OCI-LY1 (cell line): Measurements from ENCODE around the gene ANKRD52.

Source experiments
- H2AFZ ChIP-seq: fragments of 200-600 bp; sonication (generic), shearing (Covaris generic); 2 replicates; pipeline ENCODE4 v1.6.0; 2014; ENCODE audit warnings: antibody characterized with exemption, mild to moderate bottlenecking, low read length
- H3F3A ChIP-seq: fragments of 200-600 bp; sonication (generic), shearing (Covaris generic); 2 replicates; pipeline ENCODE4 v1.6.0; 2014; ENCODE audit warnings: mild to moderate bottlenecking, antibody characterized with exemption, low read length, moderate library complexity; ENCODE audit not compliant: insufficient read depth
- H3K27ac ChIP-seq: fragments of 200-600 bp; sonication (generic); 2 replicates; pipeline ENCODE4 v1.5.1; 2014; ENCODE audit warnings: low read length, mixed run types, mild to moderate bottlenecking, low read depth; ENCODE audit not compliant: poor library complexity, severe bottlenecking
- H3K27me3 ChIP-seq: fragments of 200-600 bp; sonication (generic); 2 replicates; pipeline ENCODE4 v1.6.0; 2014; ENCODE audit warnings: antibody characterized with exemption, mild to moderate bottlenecking, low read length, moderate library complexity; ENCODE audit not compliant: insufficient read depth
- H3K36me3 ChIP-seq: fragments of 200-600 bp; sonication (generic); 2 replicates; pipeline ENCODE4 v1.6.1; 2014; ENCODE audit warnings: mild to moderate bottlenecking, antibody characterized with exemption, low read length, moderate library complexity, mixed read lengths; ENCODE audit not compliant: insufficient read depth
- H3K4me1 ChIP-seq: fragments of 200-600 bp; sonication (generic); 2 replicates; pipeline ENCODE4 v1.5.1; 2014; ENCODE audit warnings: mild to moderate bottlenecking, low read length, moderate library complexity; ENCODE audit not compliant: insufficient read depth, severe bottlenecking
- H3K4me2 ChIP-seq: fragments of 200-600 bp; sonication (generic), shearing (Covaris generic); 2 replicates; pipeline ENCODE4 v1.6.1; 2014; ENCODE audit warnings: low read length
- H3K4me3 ChIP-seq: fragments of 200-600 bp; sonication (generic); 2 replicates; pipeline ENCODE4 v1.5.1; 2014; ENCODE audit warnings: low read length, low read depth, mild to moderate bottlenecking, mixed read lengths; ENCODE audit not compliant: poor library complexity, severe bottlenecking
- H3K79me2 ChIP-seq: fragments of 200-600 bp; shearing (Covaris generic); 2 replicates; pipeline ENCODE4 v1.6.1; 2016; ENCODE audit warnings: mixed run types, low read length, mixed read lengths; ENCODE audit not compliant: insufficient read depth
- H3K9ac ChIP-seq: fragments of 200-600 bp; sonication (generic), shearing (Covaris generic); 2 replicates; pipeline ENCODE4 v1.6.1; 2014; ENCODE audit warnings: mild to moderate bottlenecking, low read length, mixed read lengths
- H3K9me2 ChIP-seq: fragments of 200-600 bp; sonication (generic), shearing (Covaris generic); 2 replicates; pipeline ENCODE4 v1.6.1; 2014; ENCODE audit warnings: low read depth, mild to moderate bottlenecking, low read length, mixed read lengths
- H3K9me3 ChIP-seq: fragments of 200-600 bp; shearing (Covaris generic); 2 replicates; pipeline ENCODE4 v1.6.1; 2014; ENCODE audit warnings: low read length, mixed read lengths
- H4K20me1 ChIP-seq: fragments of 200-600 bp; sonication (generic), shearing (Covaris generic); 2 replicates; pipeline ENCODE4 v1.6.0; 2016; ENCODE audit warnings: mild to moderate bottlenecking, low read length; ENCODE audit not compliant: insufficient read depth
- EZH2 ChIP-seq: fragments of 200-600 bp; sonication (generic), shearing (Covaris generic); IDR thresholded peaks from 2 replicates; pipeline ENCODE4 v1.8.0; 2017; ENCODE audit warnings: borderline replicate concordance, mixed run types, mild to moderate bottlenecking, antibody characterized with exemption, low read length, moderate library complexity, mixed read lengths
- TF ChIP-seq, protein P1 (sequence below): fragments of 200-600 bp; sonication (generic), shearing (Covaris generic); IDR thresholded peaks from 2 replicates; pipeline ENCODE4 v1.5.1; 2017; ENCODE audit warnings: mild to moderate bottlenecking, antibody characterized with exemption, low read length, moderate library complexity, mixed read lengths

ANKRD52 gene

DNA sequence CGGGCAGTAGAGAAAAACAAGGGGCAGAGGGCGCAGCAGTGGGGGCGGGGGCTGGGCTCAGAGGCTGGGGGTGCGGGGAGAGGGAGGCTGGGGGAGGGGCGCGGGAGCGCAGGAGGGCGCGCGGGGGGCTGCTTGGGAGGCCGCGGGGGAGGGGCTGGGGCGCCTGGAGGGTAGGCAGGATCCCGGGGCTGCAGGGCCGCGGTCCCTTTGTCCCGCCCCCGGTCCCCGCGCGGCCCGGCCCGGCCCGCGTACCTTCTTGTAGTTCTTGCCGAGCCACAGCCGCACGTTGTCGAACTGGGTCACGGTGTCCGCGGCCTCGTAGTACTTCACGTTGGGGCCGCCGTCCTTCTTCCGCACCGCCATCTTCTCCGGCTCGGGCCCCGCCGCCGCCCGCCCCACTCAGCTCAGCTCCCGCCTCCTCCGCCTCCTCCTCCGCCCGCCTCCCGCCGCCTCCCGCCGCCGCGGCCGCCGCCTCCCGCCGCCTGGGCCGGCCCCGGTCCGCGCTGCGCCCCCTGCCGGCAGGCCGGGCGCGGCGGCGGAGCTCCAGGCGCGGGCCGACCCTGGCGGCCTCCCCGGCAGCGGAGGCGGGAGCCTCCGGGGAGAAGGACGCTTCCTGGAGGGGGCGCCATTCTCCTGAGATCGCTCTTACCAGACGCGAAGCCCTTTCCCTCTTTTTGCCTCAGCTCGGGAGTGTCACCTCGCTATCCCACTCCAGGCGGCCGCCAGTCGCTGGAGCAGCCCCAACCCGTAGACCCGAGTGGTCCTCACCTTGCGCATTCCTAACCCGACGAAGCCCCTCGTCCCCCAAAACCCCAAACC lies 68.9 kb downstream of the ANKRD52 start, which contains the start of gene SMARCC2:
Gene SMARCC2, minus strand, starts transcription at position 385 of the 819 bp plus-strand sequence. Its CDS starts 22 bp downstream, at position 363.
- Histone ChIP-seq H3K79me2 (peaks cover 24% of the 10 kb centered on the region), H3F3A (peaks cover 9% of the 10 kb centered on the region; the same call in 1 of the 2 replicates), H3K36me3 (peaks cover 32% of the 10 kb centered on the region), H3K9me3 (no peaks in the 10 kb centered on the region), H3K4me2 (peak within 1 kb of the TSS; percentile 100), H3K9me2 (no peaks in the 10 kb centered on the region), H3K27me3 (no peaks in the 10 kb centered on the region), H4K20me1 (no peaks in the 10 kb centered on the region), H2AFZ (peak within 1 kb of the TSS; percentile 39; the same call in 1 of the 2 replicates), H3K27ac (peak within 1 kb of the TSS; percentile 78), H3K4me1 (peaks cover 36% of the 10 kb centered on the region), H3K9ac (peak within 1 kb of the TSS; percentile 98), H3K4me3 (peak within 1 kb of the TSS; percentile 98)
- TF ChIP-seq EZH2 = no peak
- TF ChIP-seq, protein P1, sequence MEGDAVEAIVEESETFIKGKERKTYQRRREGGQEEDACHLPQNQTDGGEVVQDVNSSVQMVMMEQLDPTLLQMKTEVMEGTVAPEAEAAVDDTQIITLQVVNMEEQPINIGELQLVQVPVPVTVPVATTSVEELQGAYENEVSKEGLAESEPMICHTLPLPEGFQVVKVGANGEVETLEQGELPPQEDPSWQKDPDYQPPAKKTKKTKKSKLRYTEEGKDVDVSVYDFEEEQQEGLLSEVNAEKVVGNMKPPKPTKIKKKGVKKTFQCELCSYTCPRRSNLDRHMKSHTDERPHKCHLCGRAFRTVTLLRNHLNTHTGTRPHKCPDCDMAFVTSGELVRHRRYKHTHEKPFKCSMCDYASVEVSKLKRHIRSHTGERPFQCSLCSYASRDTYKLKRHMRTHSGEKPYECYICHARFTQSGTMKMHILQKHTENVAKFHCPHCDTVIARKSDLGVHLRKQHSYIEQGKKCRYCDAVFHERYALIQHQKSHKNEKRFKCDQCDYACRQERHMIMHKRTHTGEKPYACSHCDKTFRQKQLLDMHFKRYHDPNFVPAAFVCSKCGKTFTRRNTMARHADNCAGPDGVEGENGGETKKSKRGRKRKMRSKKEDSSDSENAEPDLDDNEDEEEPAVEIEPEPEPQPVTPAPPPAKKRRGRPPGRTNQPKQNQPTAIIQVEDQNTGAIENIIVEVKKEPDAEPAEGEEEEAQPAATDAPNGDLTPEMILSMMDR = peak; percentile 68

DNA sequence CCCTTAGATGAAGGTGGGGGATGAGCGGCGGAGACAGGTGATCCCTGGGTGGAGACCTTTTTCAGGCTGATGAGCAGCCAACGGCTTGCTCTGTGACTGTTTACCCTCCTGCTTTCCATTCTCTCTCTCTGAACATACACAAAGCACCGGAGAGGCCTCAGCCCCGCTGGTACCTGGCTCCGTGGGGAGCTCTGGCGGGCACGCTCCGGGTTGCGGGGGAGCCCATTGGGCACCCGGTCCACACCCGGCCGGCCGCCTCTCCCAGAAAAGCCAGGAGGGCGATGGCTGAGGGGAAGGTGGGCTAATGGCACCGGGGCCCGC lies 69.4 kb downstream of the ANKRD52 start:
- H3K4me3 ChIP-seq = peak overlapping the region; percentile 98
- H3F3A ChIP-seq = peaks cover 9% of the 10 kb centered on the region; the same call in 1 of the 2 replicates
- H3K9ac ChIP-seq = peak overlapping the region; percentile 95
- H3K9me3 ChIP-seq = no peaks in the 10 kb centered on the region
- peak overlapping the region; percentile 57 for H3K27ac ChIP-seq
- H3K9me2 ChIP-seq = no peaks in the 10 kb centered on the region
- H3K4me2 ChIP-seq = peak overlapping the region; percentile 94
- H3K27me3 ChIP-seq = no peaks in the 10 kb centered on the region
- no peak for TF ChIP-seq EZH2
- TF ChIP-seq, protein P1 = no peak
- no peaks in the 10 kb centered on the region for H4K20me1 ChIP-seq
- H3K36me3 ChIP-seq = peaks cover 38% of the 10 kb centered on the region
- H2AFZ ChIP-seq = no peak overlapping the region
- H3K4me1 ChIP-seq = peaks cover 33% of the 10 kb centered on the region
- peaks cover 24% of the 10 kb centered on the region for H3K79me2 ChIP-seq

DNA sequence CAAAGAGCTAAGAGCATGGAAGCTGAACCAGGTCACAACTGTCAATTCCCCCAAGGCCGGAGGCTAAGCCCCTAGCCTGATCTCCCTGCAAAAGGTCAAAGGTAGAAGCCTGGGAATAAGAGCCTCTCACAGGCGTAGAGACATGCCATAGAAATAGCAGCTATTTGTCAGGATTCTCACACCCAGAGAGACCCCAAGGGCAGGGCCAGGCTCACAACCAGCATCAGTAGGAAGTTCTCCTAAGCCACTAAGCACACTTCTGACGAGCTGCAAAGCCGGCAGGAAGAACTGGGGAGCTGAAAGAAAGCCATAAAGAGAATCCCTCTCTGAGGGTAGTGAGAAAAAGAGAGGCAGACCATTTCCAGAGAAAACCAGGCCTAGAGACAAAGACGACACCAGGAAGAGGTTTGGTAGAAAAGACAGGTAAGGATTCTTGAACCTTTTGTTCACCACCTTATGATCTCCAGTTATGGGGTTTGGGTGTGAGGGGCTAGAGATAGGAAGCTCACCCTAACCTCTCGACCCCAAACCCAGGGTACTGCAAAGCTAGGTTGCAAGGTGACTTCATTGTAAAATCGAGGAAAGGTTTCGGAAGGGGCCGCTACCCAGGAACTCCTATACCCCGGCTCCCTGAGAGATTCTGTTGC lies 69.9 kb downstream of the ANKRD52 start:
- Histone ChIP-seq H3K27me3 (no peaks in the 10 kb centered on the region), H3K4me2 (peak overlapping the region; percentile 94), H3K4me1 (peaks cover 32% of the 10 kb centered on the region), H2AFZ (no peak overlapping the region), H3K79me2 (peaks cover 24% of the 10 kb centered on the region), H3K27ac (peak overlapping the region; percentile 57), H3F3A (peaks cover 9% of the 10 kb centered on the region; the same call in 1 of the 2 replicates), H3K9me3 (no peaks in the 10 kb centered on the region), H3K36me3 (peaks cover 43% of the 10 kb centered on the region), H3K4me3 (peak overlapping the region; percentile 98), H3K9me2 (no peaks in the 10 kb centered on the region), H4K20me1 (no peaks in the 10 kb centered on the region), H3K9ac (peak overlapping the region; percentile 95)
- TF ChIP-seq EZH2 = no peak
- TF ChIP-seq, protein P1 = no peak
